Activated CD4-positive, alpha-beta T cell treated with anti-CD3 and anti-CD28 coated beads for 1 hour (primary cell): ENCODE data around the gene THADA.

ENCODE experiments used
- DNase-seq: peaks from one replicate; pipeline ENCODE4 v3.0.0-alpha.2; 2020

THADA gene

GRCh38 chr2:43435746-43436145, 160.1 kb downstream of the THADA start:
- DNase-seq, result no peak

- DNase-seq, result no peak
Observed at GRCh38 chr2:43430489-43430888, 165.3 kb downstream of the THADA start.

GRCh38 chr2:43429369-43429768, 166.5 kb downstream of the THADA start:
- DNase-seq, result no peak

GRCh38 chr2:43427032-43427424, 168.8 kb downstream of the THADA start:
- DNase-seq, result no peak

- peak; percentile 42 for DNase-seq
Observed at GRCh38 chr2:43426305-43427031, 169.4 kb downstream of the THADA start.

GRCh38 chr2:43425659-43426058, 170.2 kb downstream of the THADA start:
- no peak for DNase-seq

- DNase-seq, result no peak
Observed at GRCh38 chr2:43424262-43425207, 171.3 kb downstream of the THADA start.

GRCh38 chr2:43423941-43424261, 171.9 kb downstream of the THADA start:
- no peak for DNase-seq

- DNase-seq, result no peak
Observed at GRCh38 chr2:43421194-43421593, 174.6 kb downstream of the THADA start.

GRCh38 chr2:43420389-43420801, 175.4 kb downstream of the THADA start:
- DNase-seq, result no peak

GRCh38 chr2:43419876-43420275, 176.0 kb downstream of the THADA start:
- DNase-seq, result no peak

- DNase-seq, result no peak
Observed at GRCh38 chr2:43419243-43419642, 176.6 kb downstream of the THADA start.

- no peak for DNase-seq
Observed at GRCh38 chr2:43418680-43419079, 177.2 kb downstream of the THADA start.

GRCh38 chr2:43417300-43417699, 178.5 kb downstream of the THADA start:
- no peak for DNase-seq

GRCh38 chr2:43415592-43415991, 180.2 kb downstream of the THADA start:
- no peak for DNase-seq

- DNase-seq, result no peak
Observed at GRCh38 chr2:43414586-43415135, 181.2 kb downstream of the THADA start.

GRCh38 chr2:43414033-43414432, 181.8 kb downstream of the THADA start:
- no peak for DNase-seq

GRCh38 chr2:43412114-43412753, 183.6 kb downstream of the THADA start:
- no peak for DNase-seq

GRCh38 chr2:43410055-43410604, 185.7 kb downstream of the THADA start:
- DNase-seq, result no peak

- no peak for DNase-seq
Observed at GRCh38 chr2:43408407-43409160, 187.3 kb downstream of the THADA start.

- DNase-seq, result no peak
Observed at GRCh38 chr2:43407935-43408334, 187.9 kb downstream of the THADA start.

- DNase-seq, result no peak
Observed at GRCh38 chr2:43406651-43407279, 189.1 kb downstream of the THADA start.
